GOT3 (cell line): ENCODE measurements around the gene BCL2L1.

Experiments used
- DNase-seq: peaks from one replicate; lab custom pipeline; 2025; ENCODE audit warnings: mixed read lengths; lab: John Stamatoyannopoulos, UW

The BCL2L1 gene

GRCh38 chr20:31691646-31692275 is 30.9 kb downstream of the BCL2L1 start:
- no peak for DNase-seq

DNA sequence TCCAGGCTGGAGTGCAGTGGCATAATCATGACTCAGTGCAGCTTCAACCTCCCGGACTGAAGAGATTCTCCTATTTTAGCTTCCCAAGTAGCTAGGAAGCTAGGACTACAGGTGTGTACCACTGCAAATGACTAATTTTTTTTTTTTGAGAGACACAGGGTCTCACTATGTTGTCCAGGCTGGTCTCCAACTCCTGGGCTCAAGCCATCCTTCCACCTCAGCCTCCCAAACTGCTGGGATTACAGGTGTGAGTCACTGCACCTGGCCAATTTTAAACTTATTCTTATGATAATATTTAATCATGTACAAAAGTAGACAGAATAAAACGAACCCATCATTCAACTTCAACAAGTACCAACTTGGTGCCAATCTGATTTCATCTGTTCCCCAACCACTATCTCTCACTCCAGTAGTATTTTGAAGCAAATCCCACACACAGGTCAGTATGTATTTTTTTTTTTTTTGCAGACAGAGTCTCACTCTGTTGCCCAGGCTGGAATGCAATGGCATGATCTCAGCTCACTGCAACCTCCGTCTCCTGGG is 32.5 kb downstream of the BCL2L1 start:
- DNase-seq = no peak

DNA sequence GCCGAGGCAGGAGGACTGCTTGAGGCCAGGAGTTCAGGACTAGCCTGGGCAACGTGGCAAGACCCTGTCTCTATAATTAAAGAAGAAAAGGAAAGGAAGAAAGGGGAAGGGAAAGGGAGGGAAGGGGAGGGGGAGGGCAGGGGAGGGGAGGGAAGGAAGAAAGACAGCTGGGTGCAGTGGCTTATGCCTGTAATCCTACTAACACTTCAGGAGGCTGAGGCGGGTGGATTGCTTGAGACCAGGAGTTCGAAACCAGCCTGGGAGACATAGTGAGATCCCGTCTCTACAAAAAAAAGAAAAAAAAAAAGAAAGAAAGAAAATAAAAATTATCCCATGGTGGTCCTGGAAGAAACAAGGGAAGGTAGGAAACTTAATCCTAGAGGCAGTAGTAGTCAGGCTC is 33.5 kb downstream of the BCL2L1 start:
- DNase-seq = no peak

GRCh38 chr20:31687777-31688176 is 34.9 kb downstream of the BCL2L1 start:
- no peak for DNase-seq

GRCh38 chr20:31685853-31686643 is 36.6 kb downstream of the BCL2L1 start:
- no peak for DNase-seq

- DNase-seq = no peak
These were observed 38.3 kb downstream of the BCL2L1 start for GRCh38 chr20:31684153-31685015.

GRCh38 chr20:31682927-31683326 is 39.7 kb downstream of the BCL2L1 start:
- no peak for DNase-seq

DNA sequence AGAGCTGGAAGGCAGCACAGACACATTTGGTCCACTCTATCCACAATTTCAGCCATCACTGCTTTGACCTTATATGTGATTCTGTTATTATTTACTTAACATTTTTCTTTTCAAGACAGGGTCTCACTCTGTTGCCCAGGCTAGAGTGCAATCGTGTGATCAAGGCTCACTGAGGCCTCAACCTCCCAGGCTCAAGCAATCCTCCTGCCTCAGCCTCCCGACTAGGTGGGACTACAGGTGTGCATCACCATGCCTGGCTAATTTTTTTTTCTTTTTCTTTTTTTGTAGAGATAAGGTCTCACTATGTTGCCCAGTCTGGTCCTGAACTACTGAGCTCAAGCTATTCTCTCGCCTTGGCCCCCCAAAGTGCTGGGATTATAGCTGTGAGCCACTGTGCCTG is 40.3 kb downstream of the BCL2L1 start:
- no peak for DNase-seq

- no peak for DNase-seq
These were observed 40.9 kb downstream of the BCL2L1 start for GRCh38 chr20:31681769-31682168.

DNA sequence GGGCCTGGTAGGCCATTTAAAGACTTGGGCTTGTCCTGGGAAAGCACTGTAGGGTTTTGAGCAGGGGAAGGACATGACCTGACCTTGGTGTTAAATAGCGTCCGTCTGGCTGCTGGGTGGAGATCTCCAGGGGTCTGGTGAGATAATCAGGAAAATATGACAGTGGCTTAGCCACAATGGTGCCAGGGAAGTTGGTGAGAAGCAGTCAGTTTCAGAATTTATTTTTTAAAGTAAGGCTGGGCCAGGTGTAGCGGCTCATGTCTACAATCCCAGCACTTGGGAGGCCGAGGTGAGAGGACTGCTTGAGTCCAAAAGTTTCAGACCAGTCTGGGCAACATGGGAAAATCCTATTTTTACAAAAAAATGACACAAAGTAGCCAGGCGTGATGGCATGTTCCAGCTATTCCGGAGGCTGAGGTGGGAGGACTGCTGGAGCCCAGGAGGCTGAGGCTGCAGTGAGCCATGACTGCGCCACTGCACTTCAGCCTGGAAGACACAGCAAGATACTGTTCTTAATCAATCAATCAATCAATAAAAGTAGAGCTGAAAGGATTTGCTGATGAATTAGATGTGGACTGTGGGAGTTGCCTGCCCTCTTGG is 41.4 kb downstream of the BCL2L1 start:
- no peak for DNase-seq

- no peak for DNase-seq
These were observed 42.2 kb downstream of the BCL2L1 start for GRCh38 chr20:31680286-31681127.

DNA sequence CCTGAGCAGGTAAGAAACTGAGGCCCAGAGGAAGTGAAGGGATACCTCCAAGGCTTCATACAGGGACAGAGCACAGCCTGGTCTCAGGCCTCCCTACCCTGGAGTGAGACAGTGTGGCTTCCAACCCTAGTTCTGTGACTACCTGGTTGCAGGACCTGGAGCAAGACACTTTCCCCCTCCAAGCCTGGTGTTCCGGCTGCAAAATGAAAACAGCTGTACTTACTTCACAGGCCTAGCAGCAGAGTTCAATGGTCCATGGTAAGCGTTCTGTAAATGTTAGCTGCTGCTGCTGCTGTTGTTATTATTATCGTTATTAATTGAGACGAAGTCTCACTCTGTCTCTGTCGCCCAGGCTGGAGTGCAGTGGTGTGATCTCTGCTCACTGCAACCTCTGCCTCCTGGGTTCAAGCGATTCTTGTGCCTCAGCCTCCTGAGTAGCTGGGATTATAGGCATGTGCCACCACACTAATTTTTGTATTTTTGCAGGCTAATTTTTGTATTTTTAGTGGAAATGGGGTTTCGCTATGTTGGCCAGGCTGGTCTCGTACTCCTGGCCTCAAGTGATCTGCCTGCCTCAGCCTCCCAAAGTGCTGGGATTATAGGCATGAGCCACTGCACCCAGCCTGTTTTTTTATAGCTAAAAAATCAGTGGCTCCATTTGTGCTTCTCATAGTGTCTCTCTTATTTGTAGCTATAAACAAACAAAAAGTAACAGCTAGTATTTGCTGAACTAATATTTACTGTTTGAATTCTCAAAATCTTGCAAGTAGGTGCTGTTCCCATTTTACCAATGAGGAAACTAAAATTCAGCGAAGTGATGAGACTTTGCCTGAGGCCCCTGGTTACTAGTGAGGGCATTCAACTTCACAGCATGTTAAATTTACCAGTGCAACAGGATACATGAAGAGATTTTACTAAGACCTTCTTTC is 43.0 kb downstream of the BCL2L1 start:
- no peak for DNase-seq

GRCh38 chr20:31678389-31679356 is 44.0 kb downstream of the BCL2L1 start:
- DNase-seq = no peak

- DNase-seq = no peak
These were observed 45.0 kb downstream of the BCL2L1 start for GRCh38 chr20:31677553-31678260.

DNA sequence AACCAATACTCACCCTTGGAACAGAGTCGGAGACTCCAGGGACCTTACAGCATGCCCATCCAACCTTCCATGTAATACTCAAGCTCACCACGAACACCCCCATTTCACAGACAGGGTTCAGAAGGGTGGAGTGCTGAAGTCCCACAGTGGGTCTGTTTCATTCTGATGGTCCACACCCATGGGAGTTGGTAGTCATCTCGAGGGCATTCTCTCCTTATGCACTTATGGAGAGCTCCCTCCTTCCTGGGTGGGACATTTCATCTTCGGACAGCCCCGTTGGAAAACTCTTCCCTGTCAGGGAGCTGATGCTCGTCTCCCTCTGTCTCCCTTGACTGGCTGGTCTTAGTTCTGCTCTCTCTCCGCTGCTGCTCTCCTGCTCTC is 46.1 kb downstream of the BCL2L1 start:
- no peak for DNase-seq

DNA sequence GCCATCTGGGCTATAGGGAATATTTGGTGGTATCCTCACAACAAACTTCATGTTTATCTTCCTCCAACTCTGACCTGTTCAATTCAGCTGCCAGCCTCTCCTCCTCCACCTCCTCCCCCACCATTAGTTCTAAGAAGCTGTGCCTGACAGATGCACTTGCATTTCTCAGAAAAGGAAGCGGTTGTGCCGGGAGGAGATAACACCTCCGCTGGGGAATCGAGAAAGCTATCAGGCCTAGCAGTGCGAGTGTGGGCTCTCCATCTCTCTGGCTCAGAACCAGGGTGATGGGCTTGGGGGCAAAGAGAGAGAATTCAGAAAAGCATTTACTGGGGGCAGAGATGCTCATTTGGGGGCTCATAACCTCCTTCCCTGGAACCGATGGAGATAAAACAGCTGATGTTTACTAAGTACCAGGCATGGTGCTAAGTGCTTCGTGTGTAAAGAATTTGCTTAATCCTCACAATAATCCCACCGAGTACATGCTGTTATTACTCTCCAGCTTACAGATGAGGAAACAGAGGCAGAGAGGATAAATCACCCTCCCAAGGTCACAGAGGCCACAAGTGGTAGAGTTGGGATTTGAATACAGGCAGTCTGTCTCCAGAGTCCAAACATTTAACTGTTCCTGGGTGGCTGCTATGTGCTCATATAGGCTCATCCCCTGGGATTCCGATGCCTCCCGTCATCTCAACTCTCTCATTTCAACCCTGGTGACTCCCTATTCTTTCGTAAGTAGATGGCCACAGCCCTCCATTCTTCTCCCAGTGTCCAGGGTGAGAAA is 46.6 kb downstream of the BCL2L1 start:
- no peak for DNase-seq
